BJ (cell line): Measurements from ENCODE around the gene TRMT10B. TPM values are rescaled to one million over a fixed set of nuclear protein-coding genes. Genes with fewer than 3 reads are reported as not detected.
"Not testable (repeated sequence)": the region's sequence is repeated elsewhere in the genome, so short reads cannot be mapped to it uniquely, and the experiment has no call there.

ENCODE experiments used
- CTCF ChIA-PET: fragments of 350-600 bp; formaldehyde crosslinking; extraction: SDS; loops from one replicate; lab custom pipeline; 2021; ENCODE audit warnings: antibody characterized with exemption, inconsistent platforms; lab: Yijun Ruan, JAX
- POLR2A ChIA-PET: fragments of 300-600 bp; sonication (Branson Sonifier 250); formaldehyde crosslinking; extraction: SDS; loops from one replicate; lab custom pipeline; 2021; ENCODE audit warnings: antibody characterized with exemption; lab: Charles Lee
- DNase-seq: peaks from one replicate; pipeline ENCODE4 v3.0.0-alpha.2; 2011; ENCODE audit warnings: low read depth
- H3K27me3 ChIP-seq: 2 replicates; pipeline ENCODE4 v1.6.0; 2011; ENCODE audit warnings: low read length; ENCODE audit not compliant: control insufficient read depth, insufficient read depth
- H3K36me3 ChIP-seq: 2 replicates; pipeline ENCODE4 v1.5.1; 2011; ENCODE audit warnings: low read length; ENCODE audit not compliant: control insufficient read depth, insufficient read depth
- H3K4me3 ChIP-seq: 2 replicates; pipeline ENCODE4 v1.5.1; 2011; ENCODE audit warnings: low read depth, mild to moderate bottlenecking, control low read depth, low read length
- CTCF ChIP-seq: IDR thresholded peaks from 2 replicates; pipeline ENCODE4 v1.5.1; 2011; ENCODE audit warnings: low read depth, mild to moderate bottlenecking, control low read depth, inconsistent platforms, low read length, moderate library complexity; ENCODE audit not compliant: insufficient read depth
- polyA plus RNA-seq: library from polyadenylated mRNA; depleted of rRNA; stranded (reverse); fragments of >200 nt; gene quantifications from 2 replicates; pipeline ENCODE4 v1.2.3, GENCODE V29; 2011

The TRMT10B gene
- polyA plus RNA-seq, 1 experiment: 5.3 TPM

DNA sequence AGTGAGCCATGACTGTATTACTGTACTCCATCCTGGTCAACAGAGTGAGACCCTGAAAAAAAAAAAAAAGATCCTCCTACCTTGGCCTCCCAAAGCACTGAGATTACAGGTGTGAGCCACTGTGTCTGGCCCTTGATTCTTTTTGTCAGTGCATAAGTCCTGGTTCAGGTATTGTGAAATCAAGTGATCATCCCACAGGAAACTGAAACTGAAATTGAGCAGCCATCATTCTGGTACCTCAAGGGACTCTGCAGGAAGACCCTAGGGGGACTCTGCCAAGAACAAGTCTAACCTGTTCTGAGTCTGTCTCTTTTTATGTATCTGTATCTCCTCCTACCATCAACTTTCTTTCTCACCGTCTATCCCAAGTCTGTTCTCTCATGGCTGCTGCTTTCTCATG, 45.1 kb downstream of the TRMT10B start:
- CTCF ChIA-PET: no interaction called here
- POLR2A ChIA-PET: no interaction called here
- H3K27me3 ChIP-seq: no peaks in the 10 kb centered on the region
- no peaks in the 10 kb centered on the region for H3K36me3 ChIP-seq
- DNase-seq: no peak
- no peak overlapping the region for H3K4me3 ChIP-seq
- no peak for TF ChIP-seq CTCF

- ChIA-PET CTCF (interaction anchor here (1.0 kb wide), 1 partner anchor 12 kb away, joined by 4 read pairs; no protein-coding TSS in a partner anchor), POLR2A (interaction anchor here (0.6 to 0.7 kb wide), 3 partner anchors 16 to 170 kb away, joined by 12 to 17 read pairs (median 13); partner anchors contain the start of gene EXOSC3)
- peak within 1 kb of the TSS; percentile 55 for H3K4me3 ChIP-seq
- no peak for TF ChIP-seq CTCF
- H3K36me3 ChIP-seq: no peaks in the 10 kb centered on the region
- no peaks in the 10 kb centered on the region for H3K27me3 ChIP-seq
- DNase-seq: no peak
These were observed 47.2 kb downstream of the TRMT10B start, which contains the start of gene DCAF10 for GRCh38 chr9:37800631-37801286. Gene DCAF10, plus strand, starts transcription at chr9:37800797. Its CDS starts 70 bp downstream, at chr9:37800867.

- ChIA-PET CTCF (interaction anchor here (1.0 kb wide), 1 partner anchor 11 kb away, joined by 4 read pairs; no protein-coding TSS in a partner anchor), POLR2A (interaction anchor here (0.6 to 0.7 kb wide), 4 partner anchors 16 to 305 kb away, joined by 3 to 17 read pairs (median 12); partner anchors contain the start of gene EXOSC3)
- H3K36me3 ChIP-seq: no peaks in the 10 kb centered on the region
- H3K27me3 ChIP-seq: no peaks in the 10 kb centered on the region
- DNase-seq: no peak
- peak overlapping the region; percentile 55 for H3K4me3 ChIP-seq
- no peak for TF ChIP-seq CTCF
These were observed 47.8 kb downstream of the TRMT10B start for GRCh38 chr9:37801287-37801850.

GRCh38 chr9:37801959-37802711, 48.5 kb downstream of the TRMT10B start:
- H3K4me3 ChIP-seq: peak overlapping the region; percentile 55
- H3K27me3 ChIP-seq: no peaks in the 10 kb centered on the region
- no peaks in the 10 kb centered on the region for H3K36me3 ChIP-seq
- CTCF ChIA-PET: interaction anchor here (1.0 kb wide), 1 partner anchor 10 kb away, joined by 4 read pairs; no protein-coding TSS in a partner anchor
- POLR2A ChIA-PET: interaction anchor here (0.6 kb wide), 1 partner anchor 306 kb away, joined by 3 read pairs; no protein-coding TSS in a partner anchor
- DNase-seq: no peak
- no peak for TF ChIP-seq CTCF

DNA sequence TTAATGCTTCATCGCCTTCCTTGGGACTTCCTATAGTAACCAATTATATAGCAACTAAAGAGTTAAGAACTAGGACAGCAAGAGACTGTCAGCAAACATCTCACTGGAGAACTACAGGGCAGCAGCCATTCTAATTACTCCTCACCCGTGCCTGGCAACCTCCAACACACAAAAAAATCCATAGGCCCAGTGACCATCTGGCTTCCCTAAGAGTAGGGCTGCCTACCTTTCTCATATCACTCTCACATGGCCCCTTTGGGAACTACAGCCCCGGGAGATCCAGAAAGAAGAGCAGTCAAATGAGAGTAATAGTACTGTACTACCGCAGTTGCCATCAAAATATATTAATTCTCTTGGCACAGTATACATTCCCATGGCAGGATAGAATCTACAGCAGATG, 52.7 kb downstream of the TRMT10B start:
- Histone ChIP-seq H3K4me3 (no peak overlapping the region), H3K27me3 (no peaks in the 10 kb centered on the region), H3K36me3 (no peaks in the 10 kb centered on the region)
- ChIA-PET POLR2A (no interaction called here), CTCF (no interaction called here)
- TF ChIP-seq CTCF: no peak
- no peak for DNase-seq

DNA sequence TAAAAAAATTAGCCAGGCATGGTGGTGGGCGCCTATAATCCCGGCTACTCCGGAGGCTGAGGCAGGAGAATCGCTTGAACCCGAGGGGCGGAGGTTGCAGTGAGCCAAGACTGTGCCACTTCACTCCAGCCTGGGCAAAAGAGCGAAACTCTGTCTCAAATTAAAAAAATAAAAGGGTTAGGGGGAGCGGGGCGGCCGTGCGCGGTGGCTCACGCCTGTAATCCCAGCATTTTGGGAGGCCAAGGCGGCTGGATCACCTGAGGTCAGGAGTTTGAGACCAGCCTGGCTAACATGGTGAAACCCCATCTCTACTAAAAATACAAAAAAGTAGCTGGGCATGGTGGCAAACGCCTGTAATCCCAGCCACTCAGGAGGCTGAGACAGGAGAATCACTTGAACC, 56.1 kb downstream of the TRMT10B start:
- H3K36me3 ChIP-seq, POLR2A ChIA-PET, H3K4me3 ChIP-seq, CTCF ChIA-PET, DNase-seq, H3K27me3 ChIP-seq: not testable (repeated sequence)
